OCI-LY1 (cell line): ENCODE measurements around the gene ALDH1L1.

Experiments used
- H2AFZ ChIP-seq: fragments of 200-600 bp; sonication (generic), shearing (Covaris generic); 2 replicates; pipeline ENCODE4 v1.6.0; 2014; ENCODE audit warnings: antibody characterized with exemption, mild to moderate bottlenecking, low read length
- H3F3A ChIP-seq: fragments of 200-600 bp; sonication (generic), shearing (Covaris generic); 2 replicates; pipeline ENCODE4 v1.6.0; 2014; ENCODE audit warnings: mild to moderate bottlenecking, antibody characterized with exemption, low read length, moderate library complexity; ENCODE audit not compliant: insufficient read depth
- H3K27ac ChIP-seq: fragments of 200-600 bp; sonication (generic); 2 replicates; pipeline ENCODE4 v1.5.1; 2014; ENCODE audit warnings: low read length, mixed run types, mild to moderate bottlenecking, low read depth; ENCODE audit not compliant: poor library complexity, severe bottlenecking
- H3K27me3 ChIP-seq: fragments of 200-600 bp; sonication (generic); 2 replicates; pipeline ENCODE4 v1.6.0; 2014; ENCODE audit warnings: antibody characterized with exemption, mild to moderate bottlenecking, low read length, moderate library complexity; ENCODE audit not compliant: insufficient read depth
- H3K36me3 ChIP-seq: fragments of 200-600 bp; sonication (generic); 2 replicates; pipeline ENCODE4 v1.6.1; 2014; ENCODE audit warnings: mild to moderate bottlenecking, antibody characterized with exemption, low read length, moderate library complexity, mixed read lengths; ENCODE audit not compliant: insufficient read depth
- H3K4me1 ChIP-seq: fragments of 200-600 bp; sonication (generic); 2 replicates; pipeline ENCODE4 v1.5.1; 2014; ENCODE audit warnings: mild to moderate bottlenecking, low read length, moderate library complexity; ENCODE audit not compliant: insufficient read depth, severe bottlenecking
- H3K4me2 ChIP-seq: fragments of 200-600 bp; sonication (generic), shearing (Covaris generic); 2 replicates; pipeline ENCODE4 v1.6.1; 2014; ENCODE audit warnings: low read length
- H3K4me3 ChIP-seq: fragments of 200-600 bp; sonication (generic); 2 replicates; pipeline ENCODE4 v1.5.1; 2014; ENCODE audit warnings: low read length, low read depth, mild to moderate bottlenecking, mixed read lengths; ENCODE audit not compliant: poor library complexity, severe bottlenecking
- H3K79me2 ChIP-seq: fragments of 200-600 bp; shearing (Covaris generic); 2 replicates; pipeline ENCODE4 v1.6.1; 2016; ENCODE audit warnings: mixed run types, low read length, mixed read lengths; ENCODE audit not compliant: insufficient read depth
- H3K9ac ChIP-seq: fragments of 200-600 bp; sonication (generic), shearing (Covaris generic); 2 replicates; pipeline ENCODE4 v1.6.1; 2014; ENCODE audit warnings: mild to moderate bottlenecking, low read length, mixed read lengths
- H3K9me2 ChIP-seq: fragments of 200-600 bp; sonication (generic), shearing (Covaris generic); 2 replicates; pipeline ENCODE4 v1.6.1; 2014; ENCODE audit warnings: low read depth, mild to moderate bottlenecking, low read length, mixed read lengths
- H3K9me3 ChIP-seq: fragments of 200-600 bp; shearing (Covaris generic); 2 replicates; pipeline ENCODE4 v1.6.1; 2014; ENCODE audit warnings: low read length, mixed read lengths
- H4K20me1 ChIP-seq: fragments of 200-600 bp; sonication (generic), shearing (Covaris generic); 2 replicates; pipeline ENCODE4 v1.6.0; 2016; ENCODE audit warnings: mild to moderate bottlenecking, low read length; ENCODE audit not compliant: insufficient read depth
- EZH2 ChIP-seq: fragments of 200-600 bp; sonication (generic), shearing (Covaris generic); IDR thresholded peaks from 2 replicates; pipeline ENCODE4 v1.8.0; 2017; ENCODE audit warnings: borderline replicate concordance, mixed run types, mild to moderate bottlenecking, antibody characterized with exemption, low read length, moderate library complexity, mixed read lengths
- TF ChIP-seq, protein P1 (sequence below): fragments of 200-600 bp; sonication (generic), shearing (Covaris generic); IDR thresholded peaks from 2 replicates; pipeline ENCODE4 v1.5.1; 2017; ENCODE audit warnings: mild to moderate bottlenecking, antibody characterized with exemption, low read length, moderate library complexity, mixed read lengths

ALDH1L1 gene

DNA sequence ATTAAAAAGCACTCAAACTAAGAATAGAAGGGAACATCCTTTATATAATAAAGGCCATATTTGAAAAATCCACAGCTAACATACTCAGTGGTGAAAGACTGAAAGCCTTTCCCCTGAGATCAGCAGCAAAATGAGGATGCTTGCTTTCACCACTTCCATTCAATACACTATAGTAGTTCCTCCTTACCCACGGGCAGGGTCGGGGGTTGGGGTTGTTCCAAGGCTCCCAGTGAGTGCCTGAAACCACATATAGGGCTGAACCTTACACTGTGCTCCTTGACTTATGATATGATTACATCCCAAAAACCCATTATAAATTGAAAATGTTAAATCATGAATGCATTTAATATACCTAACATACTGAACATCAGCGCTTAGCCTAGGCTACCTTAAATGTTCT lies 37.7 kb downstream of the ALDH1L1 start:
- H3K9me3 ChIP-seq, result no peaks in the 10 kb centered on the region
- no peaks in the 10 kb centered on the region for H3K4me1 ChIP-seq
- no peak overlapping the region for H3K4me2 ChIP-seq
- no peak overlapping the region for H3K9ac ChIP-seq
- no peaks in the 10 kb centered on the region for H3F3A ChIP-seq
- no peaks in the 10 kb centered on the region for H3K9me2 ChIP-seq
- H3K27ac ChIP-seq, result no peak overlapping the region
- no peaks in the 10 kb centered on the region for H3K79me2 ChIP-seq
- no peaks in the 10 kb centered on the region for H3K36me3 ChIP-seq
- TF ChIP-seq, protein P1, sequence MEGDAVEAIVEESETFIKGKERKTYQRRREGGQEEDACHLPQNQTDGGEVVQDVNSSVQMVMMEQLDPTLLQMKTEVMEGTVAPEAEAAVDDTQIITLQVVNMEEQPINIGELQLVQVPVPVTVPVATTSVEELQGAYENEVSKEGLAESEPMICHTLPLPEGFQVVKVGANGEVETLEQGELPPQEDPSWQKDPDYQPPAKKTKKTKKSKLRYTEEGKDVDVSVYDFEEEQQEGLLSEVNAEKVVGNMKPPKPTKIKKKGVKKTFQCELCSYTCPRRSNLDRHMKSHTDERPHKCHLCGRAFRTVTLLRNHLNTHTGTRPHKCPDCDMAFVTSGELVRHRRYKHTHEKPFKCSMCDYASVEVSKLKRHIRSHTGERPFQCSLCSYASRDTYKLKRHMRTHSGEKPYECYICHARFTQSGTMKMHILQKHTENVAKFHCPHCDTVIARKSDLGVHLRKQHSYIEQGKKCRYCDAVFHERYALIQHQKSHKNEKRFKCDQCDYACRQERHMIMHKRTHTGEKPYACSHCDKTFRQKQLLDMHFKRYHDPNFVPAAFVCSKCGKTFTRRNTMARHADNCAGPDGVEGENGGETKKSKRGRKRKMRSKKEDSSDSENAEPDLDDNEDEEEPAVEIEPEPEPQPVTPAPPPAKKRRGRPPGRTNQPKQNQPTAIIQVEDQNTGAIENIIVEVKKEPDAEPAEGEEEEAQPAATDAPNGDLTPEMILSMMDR, result no peak
- TF ChIP-seq EZH2, result no peak
- no peaks in the 10 kb centered on the region for H4K20me1 ChIP-seq
- no peak overlapping the region for H3K4me3 ChIP-seq
- no peaks in the 10 kb centered on the region for H3K27me3 ChIP-seq
- no peak overlapping the region for H2AFZ ChIP-seq

DNA sequence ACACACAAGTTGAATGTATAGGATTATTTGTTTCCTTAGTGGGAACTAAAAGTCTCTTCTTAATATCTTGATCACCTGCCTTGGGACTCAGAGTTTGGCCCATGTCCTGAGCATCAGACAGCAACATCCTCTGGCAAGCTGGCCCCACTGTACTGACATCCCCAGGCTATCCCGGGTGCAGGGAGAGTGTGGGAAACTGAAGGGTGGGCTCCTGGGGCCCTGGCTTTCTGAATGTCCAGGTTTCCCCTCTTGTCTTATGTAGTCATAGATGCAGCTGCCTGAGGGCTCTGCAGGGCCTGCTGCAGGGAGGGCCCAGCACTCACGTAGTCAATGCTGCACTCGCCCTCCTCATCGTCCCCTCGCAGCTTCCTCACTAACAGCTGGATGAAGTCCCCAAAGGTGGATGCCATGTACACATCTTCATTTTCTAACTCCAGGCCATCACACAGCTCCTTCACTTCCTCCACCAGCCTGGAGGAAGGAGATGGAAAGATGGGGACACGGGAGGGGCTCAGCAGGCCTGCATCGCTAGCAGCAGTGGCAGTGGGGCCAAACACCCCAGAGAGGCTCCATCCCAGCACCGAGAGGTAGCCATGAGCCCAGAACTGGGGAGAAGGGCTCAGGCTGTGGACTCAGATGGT lies 42.8 kb downstream of the ALDH1L1 start:
- no peaks in the 10 kb centered on the region for H4K20me1 ChIP-seq
- no peak overlapping the region for H2AFZ ChIP-seq
- no peak overlapping the region for H3K9ac ChIP-seq
- no peaks in the 10 kb centered on the region for H3K9me3 ChIP-seq
- H3K4me2 ChIP-seq, result no peak overlapping the region
- H3K9me2 ChIP-seq, result no peaks in the 10 kb centered on the region
- no peak overlapping the region for H3K27ac ChIP-seq
- TF ChIP-seq EZH2, result no peak
- TF ChIP-seq, protein P1, result no peak
- H3K79me2 ChIP-seq, result no peaks in the 10 kb centered on the region
- H3F3A ChIP-seq, result no peaks in the 10 kb centered on the region
- no peaks in the 10 kb centered on the region for H3K27me3 ChIP-seq
- no peaks in the 10 kb centered on the region for H3K36me3 ChIP-seq
- H3K4me3 ChIP-seq, result no peak overlapping the region
- H3K4me1 ChIP-seq, result no peaks in the 10 kb centered on the region

DNA sequence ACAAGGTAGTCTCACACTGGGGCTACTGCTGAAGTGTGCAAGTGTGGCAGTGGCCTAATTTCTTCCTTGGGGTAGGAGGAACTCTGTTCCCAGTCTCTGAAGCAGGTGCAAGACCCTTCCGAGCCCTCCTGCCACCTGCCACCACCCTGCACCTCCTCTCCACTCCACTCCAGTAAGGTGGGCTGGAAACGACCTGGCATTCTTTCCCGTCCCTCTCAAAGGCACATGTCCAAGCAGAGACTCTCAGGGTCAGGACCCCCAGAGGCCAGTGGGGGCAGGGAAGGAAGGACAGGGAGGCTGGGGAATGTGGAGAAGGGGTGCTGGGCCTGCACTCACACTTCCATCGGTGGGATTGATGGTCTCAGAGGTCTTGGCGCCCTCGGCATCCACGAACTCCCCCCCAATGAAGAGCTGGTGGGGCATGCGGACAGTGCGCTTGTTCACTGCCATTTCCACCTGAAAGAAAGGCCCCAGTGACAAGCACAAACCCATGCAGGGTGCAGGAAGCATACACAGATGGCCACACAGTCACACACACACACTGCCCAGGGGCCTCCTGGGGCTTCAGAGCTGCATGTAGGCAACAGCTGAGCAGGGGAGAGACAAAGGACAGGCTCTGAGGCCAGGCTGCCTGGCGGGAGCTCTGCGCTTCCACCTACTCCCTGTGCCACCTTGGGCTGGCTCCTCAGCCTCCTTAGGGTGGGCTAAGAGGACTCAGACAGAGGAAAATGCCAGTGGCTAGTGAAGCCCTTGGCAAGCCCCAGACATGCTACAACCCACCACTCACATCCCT lies 43.8 kb downstream of the ALDH1L1 start:
- H3K9me3 ChIP-seq, result no peaks in the 10 kb centered on the region

More for the DNA sequence above, 43.8 kb downstream of the ALDH1L1 start:
- Histone ChIP-seq H3K27me3 (no peaks in the 10 kb centered on the region), H3K27ac (no peak overlapping the region), H3K4me3 (no peak overlapping the region), H3K79me2 (no peaks in the 10 kb centered on the region), H3F3A (no peaks in the 10 kb centered on the region), H2AFZ (no peak overlapping the region), H3K9ac (no peak overlapping the region), H3K9me2 (no peaks in the 10 kb centered on the region), H3K36me3 (no peaks in the 10 kb centered on the region), H3K4me2 (no peak overlapping the region), H3K4me1 (no peaks in the 10 kb centered on the region), H4K20me1 (no peaks in the 10 kb centered on the region)
- TF ChIP-seq EZH2, result no peak
- TF ChIP-seq, protein P1, result no peak
